ENCODE measurements around the gene MYEF2.
A peak's percentile ranks its signal among the peaks of the same experiment; 100 is the strongest.

Gene MYEF2

DNA sequence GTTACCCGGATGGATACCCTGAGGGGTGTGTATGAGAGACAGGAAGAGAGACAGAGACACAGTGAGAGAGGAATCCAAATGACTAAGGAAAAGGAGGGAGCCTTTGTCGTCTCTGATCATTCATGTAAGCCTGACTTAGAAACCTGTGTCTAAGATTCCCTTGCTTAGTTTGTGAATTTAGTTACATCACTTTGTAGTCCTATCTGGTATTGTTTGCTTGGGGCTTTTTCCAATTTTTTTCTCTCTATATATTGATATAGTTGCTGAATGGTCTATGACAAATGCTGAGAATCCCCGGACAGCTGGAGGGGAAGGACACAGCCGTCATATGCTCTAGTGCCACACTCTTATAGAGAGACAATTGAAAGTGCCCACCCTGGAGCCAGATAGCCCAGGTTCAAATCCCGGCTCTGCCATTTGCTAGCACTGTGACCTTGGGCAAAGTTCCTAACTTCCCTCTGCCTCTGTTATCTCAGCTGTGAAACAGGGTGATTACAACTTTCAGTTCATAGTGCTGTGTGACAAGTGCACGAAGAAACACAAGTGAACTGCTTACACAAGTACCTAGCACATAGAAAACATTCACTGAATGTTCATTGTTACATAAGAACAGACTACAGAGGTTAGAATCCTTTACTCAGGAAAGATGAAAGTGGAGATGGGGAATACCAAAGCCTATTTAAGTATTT, 51.3 kb downstream of the MYEF2 start:
- no peak for DNase-seq (ENCODE audit: extremely low read depth, low read depth)
- TF ChIP-seq, protein P1, sequence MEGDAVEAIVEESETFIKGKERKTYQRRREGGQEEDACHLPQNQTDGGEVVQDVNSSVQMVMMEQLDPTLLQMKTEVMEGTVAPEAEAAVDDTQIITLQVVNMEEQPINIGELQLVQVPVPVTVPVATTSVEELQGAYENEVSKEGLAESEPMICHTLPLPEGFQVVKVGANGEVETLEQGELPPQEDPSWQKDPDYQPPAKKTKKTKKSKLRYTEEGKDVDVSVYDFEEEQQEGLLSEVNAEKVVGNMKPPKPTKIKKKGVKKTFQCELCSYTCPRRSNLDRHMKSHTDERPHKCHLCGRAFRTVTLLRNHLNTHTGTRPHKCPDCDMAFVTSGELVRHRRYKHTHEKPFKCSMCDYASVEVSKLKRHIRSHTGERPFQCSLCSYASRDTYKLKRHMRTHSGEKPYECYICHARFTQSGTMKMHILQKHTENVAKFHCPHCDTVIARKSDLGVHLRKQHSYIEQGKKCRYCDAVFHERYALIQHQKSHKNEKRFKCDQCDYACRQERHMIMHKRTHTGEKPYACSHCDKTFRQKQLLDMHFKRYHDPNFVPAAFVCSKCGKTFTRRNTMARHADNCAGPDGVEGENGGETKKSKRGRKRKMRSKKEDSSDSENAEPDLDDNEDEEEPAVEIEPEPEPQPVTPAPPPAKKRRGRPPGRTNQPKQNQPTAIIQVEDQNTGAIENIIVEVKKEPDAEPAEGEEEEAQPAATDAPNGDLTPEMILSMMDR (IDR thresholded peaks at IDR 0.05; ENCODE audit: low read depth, low read length): no peak

DNA sequence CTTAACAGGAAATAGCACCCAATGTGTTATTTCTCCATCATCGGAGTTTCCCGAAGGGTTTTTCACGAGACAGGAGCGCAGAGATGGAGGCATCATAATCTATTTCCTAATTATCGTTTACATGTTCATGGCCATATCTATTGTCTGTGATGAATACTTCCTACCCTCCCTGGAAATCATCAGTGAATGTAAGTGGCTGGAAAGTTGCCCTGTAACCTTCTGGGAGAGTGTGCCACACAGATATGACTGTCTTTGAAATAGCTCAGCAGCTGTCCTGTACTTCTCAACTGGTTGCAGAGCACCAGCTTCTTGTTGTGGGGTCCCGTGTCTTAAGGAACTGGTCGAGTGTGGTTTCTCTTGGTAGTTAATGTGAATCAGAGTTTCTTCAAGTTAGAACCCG, 56.2 kb downstream of the MYEF2 start:
- TF ChIP-seq, protein P1 (IDR thresholded peaks at IDR 0.05; ENCODE audit: low read depth, low read length): no peak
- DNase-seq (ENCODE audit: extremely low read depth, low read depth): no peak

DNA sequence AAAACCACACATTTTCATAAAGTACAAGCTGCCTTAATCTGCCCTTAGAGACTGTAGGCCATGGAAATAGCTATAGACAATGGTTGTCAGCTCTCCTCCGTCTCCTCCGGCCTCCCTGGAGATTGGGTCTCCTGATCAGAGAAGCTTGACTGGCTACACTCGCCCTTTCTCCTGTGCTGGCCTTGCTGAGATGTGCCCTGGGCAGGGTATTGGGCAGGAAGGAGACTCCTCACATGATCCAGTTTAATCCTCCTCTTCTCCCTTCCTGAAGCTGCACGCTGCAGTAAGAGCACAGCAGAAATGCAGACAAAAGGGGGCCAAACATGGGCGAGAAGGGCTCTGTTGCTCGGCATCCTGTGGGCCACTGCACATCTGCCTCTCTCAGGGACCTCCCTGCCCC, 57.4 kb downstream of the MYEF2 start, which contains the start of gene SLC24A5:
Gene SLC24A5 (plus strand): TSS at position 246 of the 400 bp plus-strand sequence. CDS start 55 bp downstream, at position 301.
- no peak for DNase-seq (ENCODE audit: extremely low read depth, low read depth)
- TF ChIP-seq, protein P1 (IDR thresholded peaks at IDR 0.05; ENCODE audit: low read depth, low read length): no peak

DNA sequence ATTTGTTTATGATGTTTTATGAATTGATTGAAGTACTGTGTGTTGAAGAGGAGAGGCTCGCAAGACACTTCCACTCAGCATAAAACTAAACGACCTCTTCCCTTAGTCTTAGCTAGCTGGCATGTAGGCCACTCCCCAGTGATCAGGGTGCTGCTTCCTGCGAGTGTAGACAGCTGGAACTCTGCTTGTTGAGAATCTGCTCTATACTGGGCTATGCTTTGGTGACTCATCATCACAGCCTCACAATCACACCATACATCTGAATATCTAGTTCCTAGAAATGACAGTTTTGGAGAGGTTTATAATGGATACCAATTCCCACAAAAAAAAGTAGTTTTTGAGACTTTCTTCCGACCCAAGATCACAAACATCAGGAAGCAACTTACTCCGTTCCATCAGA, 58.8 kb downstream of the MYEF2 start:
- no peak for DNase-seq (ENCODE audit: extremely low read depth, low read depth)
- TF ChIP-seq, protein P1 (IDR thresholded peaks at IDR 0.05; ENCODE audit: low read depth, low read length): no peak

DNA sequence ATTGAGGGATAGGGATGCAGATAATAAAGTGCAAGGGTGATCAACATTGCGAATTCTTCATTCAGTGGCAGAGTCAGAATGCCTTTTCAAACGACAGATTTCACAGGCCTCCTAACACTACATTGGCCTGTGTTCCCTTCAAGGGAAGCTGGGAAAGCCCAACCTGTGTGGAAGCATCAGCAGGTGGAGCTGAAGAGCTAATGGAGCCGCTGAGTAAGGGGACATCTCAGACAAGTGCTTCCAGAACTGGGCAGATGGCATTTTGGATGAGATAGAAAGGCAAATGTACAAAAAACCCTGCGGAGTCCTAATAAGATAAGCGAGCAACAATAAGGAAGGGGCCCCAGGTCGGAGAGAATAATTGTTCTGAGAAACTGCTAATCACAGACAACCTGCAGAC, 65.9 kb downstream of the MYEF2 start:
- no peak for DNase-seq (ENCODE audit: extremely low read depth, low read depth)
- TF ChIP-seq, protein P1 (IDR thresholded peaks at IDR 0.05; ENCODE audit: low read depth, low read length): peak; percentile 23

DNA sequence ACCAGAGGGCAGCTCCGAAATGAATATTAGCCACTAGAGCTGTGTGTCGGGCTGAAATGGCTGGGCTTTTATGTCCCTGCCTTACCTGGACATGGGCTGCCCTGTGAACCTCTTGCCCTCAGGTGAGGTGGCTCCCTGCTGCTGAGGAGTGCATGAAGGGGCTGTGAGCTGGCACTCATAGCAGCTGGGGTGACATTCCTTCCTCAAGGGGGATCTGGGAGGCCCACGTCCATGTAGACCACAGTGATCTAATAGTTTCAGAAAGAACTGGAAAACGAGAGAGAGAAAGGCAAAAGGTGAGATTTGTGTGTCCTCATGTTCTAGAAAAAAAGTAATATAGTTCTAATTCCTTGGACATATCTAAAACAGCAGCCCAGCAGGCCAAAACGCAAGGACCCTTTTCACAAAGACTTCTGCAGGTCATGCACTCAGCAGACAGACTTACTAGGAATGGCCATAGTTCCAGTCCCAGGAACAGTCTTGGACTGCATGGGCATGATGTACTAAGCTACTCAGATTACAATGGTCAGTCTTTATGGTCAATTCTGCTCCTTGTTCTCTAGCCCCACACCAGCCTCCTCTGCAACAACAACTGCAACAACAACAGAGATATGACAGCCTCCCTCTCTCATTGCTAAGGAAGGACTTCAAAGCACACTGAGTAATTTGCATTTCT, 68.1 kb downstream of the MYEF2 start:
- TF ChIP-seq, protein P1 (IDR thresholded peaks at IDR 0.05; ENCODE audit: low read depth, low read length): no peak
- DNase-seq (ENCODE audit: extremely low read depth, low read depth): no peak

DNA sequence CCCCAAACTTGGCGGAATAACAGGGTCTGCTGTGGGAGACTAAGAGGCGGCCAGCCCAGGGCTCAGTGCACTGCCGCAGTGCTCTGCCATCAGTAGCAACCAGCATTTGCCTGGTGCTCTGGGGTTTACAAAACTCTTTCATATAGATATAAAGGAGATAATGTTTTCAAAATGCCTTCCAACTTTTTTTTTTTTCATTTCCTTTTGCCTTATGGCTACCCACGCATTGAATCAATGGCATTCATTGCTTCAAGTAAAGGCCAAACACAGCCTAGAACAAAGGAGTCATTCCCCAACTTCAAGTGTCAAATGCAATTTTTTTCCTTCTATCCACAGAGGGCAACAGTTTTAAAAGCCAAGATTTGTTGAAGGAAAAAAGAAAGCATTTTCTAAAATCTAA, 68.9 kb downstream of the MYEF2 start:
- TF ChIP-seq, protein P1 (IDR thresholded peaks at IDR 0.05; ENCODE audit: low read depth, low read length): no peak

More for the DNA sequence above, 68.9 kb downstream of the MYEF2 start:
- DNase-seq (ENCODE audit: extremely low read depth, low read depth): no peak
